ENCODE measurements around the gene DPP6.
"Not testable (repeated sequence)": the region's sequence is repeated elsewhere in the genome, so short reads cannot be mapped to it uniquely, and the experiment has no call there.

Gene DPP6

DNA sequence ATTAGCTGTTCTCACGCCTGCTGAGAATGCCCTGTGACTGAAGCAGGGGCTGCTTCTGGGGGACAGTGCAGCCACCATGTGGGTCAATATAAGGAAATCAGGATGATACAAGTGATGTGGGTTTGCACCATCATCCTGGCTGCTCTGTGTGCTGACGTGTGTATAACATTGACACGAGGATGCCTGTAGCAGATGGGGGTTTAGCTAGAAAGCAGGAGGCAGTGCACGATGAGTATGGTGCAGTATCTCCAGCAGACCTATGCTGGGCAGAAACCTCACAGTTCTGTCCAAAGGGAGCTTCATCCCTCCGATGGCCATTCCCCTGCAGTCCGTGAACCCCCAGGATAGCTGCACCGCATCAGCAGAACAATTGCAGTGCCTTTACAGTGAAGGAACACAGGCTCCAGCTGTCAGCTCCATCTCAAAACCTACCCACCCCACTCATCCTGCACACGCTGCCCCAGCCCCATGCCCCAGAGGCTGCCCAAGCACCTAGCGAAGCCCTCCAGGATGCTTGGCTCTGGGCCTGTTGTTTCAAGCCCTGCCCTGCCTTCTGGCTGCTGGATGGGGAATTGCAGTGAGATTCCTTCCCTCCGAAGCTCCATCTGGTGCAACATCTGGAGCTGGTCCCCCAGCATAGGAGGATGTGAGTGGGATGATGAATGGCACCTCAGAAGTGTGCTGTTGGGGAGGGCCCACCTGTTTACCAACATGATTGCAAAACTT lies 96.8 kb downstream of the DPP6 start:
- not testable (repeated sequence) for DNase-seq

DNA sequence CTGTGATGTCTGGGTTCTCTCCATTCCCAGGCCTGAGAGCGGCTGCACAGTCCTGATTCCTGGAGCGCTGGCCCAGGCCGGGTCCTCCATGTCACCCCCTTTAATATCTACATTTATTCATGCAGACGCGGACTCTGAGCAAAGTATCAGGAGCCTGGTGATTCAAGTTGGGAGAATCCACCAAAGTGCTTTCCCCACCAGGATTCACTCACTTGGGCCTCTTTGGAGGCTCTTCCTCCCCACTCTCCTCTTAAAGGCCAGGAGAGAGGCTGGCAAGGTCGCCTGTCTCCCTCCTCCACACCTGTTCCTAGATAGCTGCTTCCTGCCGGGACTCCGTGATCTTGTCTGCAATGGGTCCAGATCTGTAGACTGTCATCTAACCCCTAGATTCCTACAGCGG lies 98.5 kb downstream of the DPP6 start:
- not testable (repeated sequence) for DNase-seq

DNA sequence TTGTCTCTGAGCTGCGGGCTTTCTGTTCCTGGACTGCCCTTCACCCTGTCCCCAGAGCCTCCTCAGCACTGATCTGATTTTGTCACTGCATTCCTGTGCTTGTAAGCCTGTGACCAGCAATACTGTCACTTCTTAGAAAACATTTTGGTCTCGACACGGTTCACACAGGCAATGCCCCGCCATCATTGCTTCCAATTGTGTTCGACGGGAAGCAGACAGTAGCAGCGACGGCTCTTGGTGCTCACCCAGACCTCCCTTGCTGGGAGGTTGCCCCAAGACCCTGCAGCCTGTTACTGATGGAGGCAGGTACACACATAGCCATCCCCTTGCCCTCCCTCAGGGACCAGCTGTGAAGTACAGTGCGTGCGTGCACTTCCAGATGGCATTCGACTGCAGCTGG lies 99.1 kb downstream of the DPP6 start:
- not testable (repeated sequence) for DNase-seq

DNA sequence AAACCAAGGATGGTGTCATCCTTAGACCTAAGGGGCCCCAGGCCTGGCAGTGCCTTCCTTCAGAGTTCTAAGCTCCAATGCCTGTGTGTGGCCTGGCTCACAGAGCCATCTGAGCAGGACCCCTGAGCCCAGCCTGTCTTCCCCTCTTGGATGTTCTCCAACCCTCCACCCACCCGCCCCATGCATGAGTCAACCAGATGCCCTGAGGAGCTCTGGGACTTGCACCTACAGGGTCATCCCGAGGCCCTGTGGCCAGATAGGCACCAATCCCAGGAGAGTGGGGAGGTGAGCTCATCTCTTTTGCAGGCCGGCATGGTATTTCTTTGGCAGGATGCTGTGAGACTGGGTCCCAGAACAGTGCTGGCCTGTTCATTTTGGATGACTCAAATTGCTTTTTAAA lies 103.7 kb downstream of the DPP6 start:
- not testable (repeated sequence) for DNase-seq

DNA sequence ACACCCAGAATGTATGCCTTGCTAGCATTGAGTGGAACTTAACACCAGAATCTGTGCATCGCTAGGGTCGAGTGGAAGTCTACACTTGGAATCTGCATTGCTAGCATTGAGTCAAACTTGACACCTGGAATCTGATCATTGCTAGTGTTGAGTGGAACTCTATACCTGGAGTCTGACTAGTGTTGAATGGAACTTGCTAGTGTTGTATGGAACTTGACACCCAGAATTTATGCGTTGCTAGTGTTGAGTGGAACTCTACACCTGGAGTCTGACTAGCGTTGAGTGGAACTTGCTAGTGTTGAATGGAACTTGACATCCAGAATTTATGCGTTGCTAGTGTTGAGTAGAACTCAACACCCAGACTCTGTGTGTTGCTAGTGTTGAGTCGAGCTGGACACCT lies 110.7 kb downstream of the DPP6 start:
- DNase-seq: not testable (repeated sequence)

DNA sequence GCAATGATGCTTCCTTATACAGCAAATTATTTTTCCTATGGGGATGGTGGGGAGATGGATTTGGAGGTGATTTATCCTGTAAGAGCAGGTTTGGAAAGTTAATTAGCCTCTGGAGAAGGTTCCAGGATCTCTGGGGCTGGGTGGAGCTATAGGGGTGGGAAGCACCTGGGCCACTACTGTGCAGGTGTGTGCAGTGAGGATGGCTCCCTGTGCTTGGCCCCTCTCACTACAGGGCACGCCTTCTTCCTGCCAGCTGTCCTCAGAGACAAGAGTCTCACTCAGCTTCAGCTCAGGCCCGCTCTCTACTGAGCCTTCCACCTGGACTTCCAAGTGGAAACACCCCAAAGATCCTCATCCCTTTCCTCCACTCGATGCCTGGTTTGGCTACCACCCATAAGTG lies 111.4 kb downstream of the DPP6 start:
- DNase-seq: not testable (repeated sequence)

DNA sequence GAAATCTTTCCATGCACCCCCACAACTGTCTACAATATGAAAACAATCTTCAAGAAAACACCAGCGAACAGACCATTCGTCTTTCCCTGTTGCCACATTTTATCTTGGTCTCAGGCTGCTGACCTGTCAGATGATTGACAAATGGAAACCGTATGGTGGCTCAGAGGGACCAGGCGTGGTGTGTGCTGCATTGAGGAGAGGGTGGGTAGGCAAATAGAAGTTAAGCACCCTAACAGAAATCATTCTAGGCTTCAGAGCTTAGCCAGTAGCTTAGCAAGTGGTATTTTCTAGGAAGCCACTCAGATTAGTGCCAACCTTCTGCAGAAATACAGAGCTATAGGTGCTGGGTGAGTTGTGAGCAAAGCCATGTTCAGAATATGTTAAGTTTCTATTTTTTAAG lies 114.9 kb downstream of the DPP6 start:
- DNase-seq: no peak

DNA sequence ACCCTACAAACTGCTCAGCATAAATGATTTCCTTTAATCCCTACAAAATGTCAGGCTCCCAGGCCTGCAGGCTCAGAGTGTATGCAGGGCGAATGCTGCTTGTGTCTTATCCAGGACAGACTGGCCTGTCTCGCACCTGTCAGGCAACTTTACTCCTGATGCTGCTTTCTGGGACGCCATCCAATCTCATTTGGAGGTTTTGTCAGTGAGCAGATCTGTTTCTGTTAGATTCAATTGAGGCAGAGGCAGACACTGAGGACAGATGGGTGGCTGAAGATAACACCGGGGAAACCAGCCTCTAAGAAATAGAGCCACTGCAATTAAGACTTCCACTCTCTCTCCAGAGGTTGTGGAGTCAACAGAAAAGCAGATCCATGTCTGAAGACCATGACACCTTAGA lies 115.6 kb downstream of the DPP6 start:
- DNase-seq: no peak

DNA sequence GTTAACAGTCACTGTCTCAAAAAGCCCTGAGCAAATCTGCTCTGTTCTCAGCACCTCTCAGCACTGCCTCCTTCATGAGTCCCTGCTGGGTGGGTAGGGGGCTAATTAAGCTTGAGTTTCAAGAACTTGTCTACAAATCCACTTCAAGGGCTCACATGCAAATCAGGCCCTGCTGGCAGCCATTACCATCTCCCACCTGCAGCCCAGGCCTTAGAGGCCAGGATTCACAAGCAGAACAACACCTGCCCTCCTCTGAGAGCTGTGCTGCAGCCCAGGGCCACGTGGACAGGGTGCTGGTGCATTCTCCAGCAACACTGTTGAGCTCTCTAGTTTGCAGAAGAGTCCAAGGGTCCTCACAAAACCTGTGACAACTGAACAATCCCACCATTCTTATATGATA lies 119.2 kb downstream of the DPP6 start:
- no peak for DNase-seq

DNA sequence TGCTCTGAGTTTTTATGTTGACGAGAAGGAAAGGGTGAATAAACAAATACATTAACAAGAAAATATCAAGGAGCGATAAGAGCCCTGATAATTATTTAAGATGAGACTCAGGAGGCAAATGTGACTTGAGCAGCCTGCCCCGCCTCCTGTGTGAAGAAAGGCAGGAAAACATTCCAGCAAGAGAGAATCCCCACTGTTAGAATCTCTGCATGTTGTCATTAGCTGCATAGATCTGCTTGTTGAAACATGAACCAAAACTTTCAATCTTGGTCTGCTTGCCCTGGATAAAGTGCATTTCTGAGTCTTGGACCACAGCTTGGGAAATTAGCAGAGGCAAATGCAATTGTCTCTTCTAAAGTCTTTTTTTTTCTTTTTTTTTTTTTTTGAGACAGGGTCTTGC lies 120.0 kb downstream of the DPP6 start:
- DNase-seq: no peak

DNA sequence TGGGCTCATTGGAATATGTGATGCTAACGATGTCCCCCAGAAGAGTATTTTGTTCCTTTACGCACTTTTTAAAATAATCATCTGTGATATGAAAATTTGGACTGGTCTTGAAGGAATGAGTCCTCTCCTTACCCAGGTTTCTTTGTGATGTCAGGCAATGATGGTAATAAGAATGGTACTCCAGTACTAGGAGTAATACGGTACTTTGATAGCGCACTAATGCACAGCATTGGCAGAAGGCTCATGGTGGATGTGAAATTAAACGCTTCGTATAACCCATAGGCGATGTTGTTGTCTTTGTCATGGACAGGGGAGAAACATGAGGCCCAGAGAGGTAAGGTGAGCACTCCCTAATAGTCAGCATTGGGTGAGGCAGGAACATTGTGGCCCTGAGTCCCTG lies 125.4 kb downstream of the DPP6 start:
- no peak for DNase-seq

DNA sequence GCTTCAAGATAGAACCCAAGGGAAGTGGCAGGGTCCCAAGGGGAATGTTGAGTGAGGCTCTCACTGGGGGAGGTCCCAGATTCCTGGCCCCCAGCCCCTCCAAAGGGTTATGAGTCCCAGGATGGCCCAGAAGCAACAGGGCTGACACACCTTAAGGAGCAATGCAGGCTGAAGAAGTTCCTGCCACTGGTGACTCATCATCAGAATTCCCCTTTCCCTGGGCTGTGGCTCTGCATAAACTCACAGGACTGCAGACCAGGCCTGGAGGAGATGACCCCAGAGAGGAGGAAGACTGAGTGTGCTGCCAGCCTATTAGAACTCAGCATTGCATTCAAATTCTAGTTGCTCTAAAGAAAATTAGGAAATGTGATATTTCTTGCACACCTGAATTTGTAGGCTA lies 126.7 kb downstream of the DPP6 start:
- DNase-seq: no peak

DNA sequence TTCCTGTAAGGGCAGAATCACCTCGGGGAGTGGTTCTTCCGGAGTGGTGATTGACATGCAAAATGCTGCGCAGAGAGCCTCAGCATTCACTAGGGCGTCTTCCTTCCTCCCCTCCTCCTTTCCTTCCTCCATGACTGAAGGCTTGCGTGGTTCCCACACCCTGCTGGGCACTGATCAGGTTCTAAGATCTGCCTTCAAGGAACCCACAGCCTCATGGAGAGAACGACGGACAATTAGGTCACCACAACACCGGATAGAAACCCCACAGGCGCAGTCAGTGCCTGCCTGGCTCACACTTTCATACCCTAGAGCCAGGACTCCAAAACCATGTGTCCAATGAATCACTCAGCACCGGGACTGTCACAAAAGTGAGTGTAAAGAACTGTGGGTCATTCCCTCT lies 131.3 kb downstream of the DPP6 start:
- DNase-seq: no peak

DNA sequence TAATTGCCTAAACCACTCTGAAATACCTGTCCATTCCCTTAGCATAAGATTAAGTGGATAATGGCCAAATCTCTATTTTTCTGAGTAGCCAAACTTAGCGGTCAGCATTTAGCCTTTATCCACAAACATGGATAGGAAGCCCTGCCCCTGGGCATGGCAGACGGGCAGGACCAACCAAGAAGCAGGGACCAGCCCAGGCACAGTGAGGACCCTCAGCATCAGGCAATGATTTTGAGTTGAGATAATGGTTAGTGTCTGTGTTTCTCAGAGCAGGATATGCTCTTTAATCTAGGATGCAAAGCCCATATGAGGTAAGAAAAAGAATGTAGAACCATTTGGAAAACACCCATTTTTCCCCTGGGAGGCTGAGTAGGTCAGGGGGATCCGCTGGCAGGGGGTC lies 131.7 kb downstream of the DPP6 start:
- no peak for DNase-seq

DNA sequence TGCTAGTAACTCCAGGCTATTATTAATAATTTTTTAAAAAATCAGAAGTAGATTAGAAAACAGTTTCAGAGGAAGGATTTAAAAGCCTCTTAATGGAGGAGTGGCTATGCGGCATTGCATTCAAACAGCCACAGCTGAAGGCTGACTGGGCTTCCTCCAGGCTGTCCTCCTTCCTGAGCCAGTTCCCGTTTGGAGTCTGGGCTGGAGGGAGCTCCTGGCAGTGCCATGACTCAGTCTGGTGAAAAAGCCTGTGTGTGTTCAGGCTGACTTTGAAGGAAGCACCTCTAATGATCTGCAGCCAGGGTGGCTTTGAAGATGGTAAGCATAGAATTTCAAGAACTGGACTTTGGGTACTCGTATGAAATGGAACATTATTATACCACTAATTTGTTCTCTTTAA lies 134.6 kb downstream of the DPP6 start:
- DNase-seq: no peak

DNA sequence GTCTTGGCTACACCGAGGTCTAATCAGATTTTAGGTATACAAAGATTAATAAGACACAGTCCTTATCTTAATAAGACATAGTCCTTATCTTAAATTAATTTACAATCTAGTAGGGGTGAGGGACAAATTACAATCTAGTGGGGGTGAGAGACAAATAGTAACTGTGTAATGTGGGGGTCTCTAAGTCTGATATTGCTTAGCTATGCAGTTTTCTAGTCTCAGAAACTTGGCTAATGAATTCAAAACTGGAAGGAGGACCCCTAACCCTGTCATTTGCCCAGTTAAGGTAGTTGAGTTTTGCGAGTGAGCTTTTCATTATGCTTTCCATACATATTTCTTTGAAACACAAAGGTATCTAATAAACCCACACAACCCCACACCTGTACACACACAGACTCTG lies 136.1 kb downstream of the DPP6 start:
- no peak for DNase-seq

DNA sequence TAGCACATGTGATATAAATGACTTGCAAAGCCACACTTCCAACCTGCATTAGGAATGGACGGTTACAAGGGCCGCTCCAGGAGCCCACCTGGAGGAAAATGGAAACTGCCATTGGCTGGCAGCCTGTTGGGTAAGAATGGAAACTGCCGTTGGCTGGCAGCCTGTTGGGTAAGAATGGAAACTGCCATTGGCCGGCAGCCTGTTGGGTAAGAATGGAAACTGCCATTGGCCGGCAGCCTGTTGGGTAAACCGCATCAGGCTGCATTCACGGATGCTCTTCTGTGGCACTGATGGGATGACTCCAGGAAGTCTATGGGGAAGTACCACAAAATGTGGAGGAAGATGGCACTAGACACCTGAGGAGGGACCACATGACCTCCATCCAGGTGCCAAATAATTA lies 143.1 kb downstream of the DPP6 start:
- DNase-seq: no peak

DNA sequence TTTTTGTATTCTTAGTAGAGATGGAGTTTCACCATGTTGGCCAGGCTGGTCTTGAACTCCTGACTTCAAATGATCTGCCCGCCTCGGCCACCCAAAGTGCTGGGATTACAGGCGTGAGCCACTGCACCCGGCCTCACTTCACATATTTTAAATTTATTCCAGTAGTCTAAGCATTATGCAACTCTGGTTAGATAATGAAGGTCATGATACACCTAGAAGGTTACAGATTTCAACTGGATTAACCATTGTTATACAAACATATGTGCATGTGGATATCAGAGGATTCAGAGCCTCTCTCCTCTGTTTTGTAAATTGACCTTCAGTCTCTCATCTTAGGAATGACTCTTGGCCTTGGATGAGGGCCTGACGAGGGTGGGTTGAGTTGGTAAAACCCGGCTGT lies 146.3 kb downstream of the DPP6 start:
- DNase-seq: no peak

DNA sequence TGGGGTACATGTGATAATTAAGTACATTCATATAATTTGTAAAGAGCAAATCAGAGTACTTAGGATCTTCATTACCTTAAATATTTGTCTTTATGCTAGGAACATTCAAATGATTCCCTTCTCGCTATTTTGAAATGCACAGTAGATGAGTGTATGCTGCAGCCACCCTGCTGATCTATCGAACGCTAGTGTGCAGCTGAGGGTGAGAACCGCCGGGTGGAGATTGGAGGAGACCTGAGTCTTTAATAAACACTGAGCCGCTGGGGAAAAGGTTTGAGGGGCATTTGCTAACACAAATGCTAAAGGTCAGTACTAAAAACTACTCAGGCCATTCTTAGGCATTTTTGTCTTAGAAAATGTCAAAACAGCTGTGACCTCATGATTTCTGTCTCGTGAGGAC lies 148.0 kb downstream of the DPP6 start:
- no peak for DNase-seq

DNA sequence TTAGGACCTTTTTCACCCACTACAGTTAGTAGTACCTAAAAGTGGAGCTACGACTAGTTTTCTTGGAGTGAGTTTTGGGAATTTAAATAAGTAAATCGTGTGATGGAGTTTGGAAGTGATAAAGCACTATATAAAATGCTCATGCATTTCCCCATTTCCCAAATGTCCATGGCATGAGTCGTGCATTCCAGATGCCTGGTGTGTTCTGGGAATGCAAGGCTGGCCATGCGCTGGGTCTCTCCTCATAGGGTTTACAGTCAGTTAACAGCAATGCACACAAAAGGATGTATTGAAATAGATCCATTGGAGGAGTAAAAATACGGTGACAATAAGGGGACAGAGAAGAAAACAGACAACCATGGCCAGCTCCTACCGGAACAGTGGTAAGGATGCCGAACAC lies 149.8 kb downstream of the DPP6 start:
- no peak for DNase-seq

DNA sequence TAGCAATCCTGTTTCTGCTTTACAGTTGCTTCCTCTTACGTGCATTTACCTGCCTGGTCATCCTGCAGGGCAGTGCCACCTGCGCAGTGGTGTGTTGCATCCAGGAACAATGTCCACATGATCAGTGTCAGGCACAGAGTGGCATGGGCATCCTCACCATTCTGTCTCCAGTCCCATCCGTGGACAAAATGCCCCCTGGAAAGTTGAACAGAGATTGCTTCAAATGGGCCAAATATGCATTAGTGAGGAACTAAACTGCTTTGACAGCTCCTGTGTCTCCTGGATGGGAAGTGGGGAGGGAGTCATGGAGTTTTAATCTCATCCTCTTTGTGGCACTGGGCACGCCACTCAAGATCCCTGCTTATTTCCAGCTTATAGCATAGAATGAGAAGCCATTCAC lies 151.8 kb downstream of the DPP6 start:
- DNase-seq: no peak

DNA sequence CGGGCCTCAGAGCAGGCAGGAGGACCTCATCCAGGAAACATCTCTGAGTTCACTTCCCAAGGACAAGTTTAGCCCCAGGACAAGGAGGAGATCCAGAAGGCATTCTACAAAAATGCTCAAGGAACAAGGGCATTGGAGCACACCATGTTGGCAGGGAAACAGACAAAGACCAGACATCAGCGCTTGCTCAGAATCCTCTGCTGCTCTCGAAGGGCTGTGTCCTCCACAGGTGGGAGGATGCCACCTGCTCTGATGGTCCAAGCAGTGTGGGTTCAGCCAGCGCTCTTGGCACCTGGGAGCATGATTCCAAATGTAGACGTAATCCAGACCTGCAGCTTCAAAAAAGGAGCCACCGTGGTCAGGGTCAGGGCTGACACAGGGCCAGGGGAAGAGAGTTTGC lies 160.7 kb downstream of the DPP6 start:
- DNase-seq: no peak

DNA sequence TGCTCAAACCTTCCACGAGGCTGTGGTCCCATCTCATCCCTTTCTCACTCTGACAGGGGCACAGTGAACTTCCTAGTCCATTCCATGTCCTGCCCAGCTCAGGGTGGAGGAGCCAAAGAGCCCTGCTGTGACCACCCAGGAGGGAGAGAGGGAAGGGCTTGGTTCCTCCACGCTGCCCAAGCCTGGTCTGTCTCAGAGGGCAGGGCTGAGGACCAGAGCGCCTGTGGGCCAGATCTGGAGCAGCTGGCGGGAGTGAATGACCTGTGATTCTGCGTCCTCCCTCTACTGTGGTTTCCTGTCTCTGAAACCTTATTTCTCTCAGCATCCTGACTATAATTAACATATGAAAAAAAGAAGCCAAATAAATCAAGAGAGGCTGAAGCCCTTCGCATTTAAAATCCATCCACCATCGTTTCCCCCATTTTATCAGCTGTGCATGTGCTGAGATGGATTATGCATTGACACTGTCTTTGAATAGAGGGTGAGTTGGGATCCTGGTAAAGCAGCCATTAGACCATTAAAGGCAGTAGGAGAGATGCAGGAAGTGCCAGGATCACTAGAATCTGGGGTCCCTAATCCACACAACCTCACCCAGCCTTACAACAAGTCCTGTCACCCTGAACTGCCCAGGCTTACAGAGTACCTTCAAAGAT lies 165.6 kb downstream of the DPP6 start:
- DNase-seq: no peak

DNA sequence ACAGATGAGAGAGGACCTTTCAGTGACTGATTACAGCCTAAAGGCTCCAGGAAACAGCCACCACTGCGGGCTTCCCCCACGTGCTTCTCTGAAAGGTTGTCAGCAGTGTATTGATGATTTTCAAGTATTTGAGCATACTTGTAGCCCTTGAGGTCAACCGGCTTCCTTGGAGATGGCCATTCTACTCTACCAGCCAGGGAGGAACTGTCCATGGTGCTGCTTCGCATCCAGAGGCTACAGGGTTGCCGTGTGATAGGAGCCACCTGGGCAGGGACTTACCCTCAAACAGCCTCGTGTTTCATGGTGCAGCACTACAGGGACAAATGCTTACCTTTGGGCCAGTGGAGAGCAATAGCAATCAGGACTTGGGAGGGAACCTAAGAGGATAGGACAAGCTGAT lies 179.5 kb downstream of the DPP6 start:
- DNase-seq: no peak

DNA sequence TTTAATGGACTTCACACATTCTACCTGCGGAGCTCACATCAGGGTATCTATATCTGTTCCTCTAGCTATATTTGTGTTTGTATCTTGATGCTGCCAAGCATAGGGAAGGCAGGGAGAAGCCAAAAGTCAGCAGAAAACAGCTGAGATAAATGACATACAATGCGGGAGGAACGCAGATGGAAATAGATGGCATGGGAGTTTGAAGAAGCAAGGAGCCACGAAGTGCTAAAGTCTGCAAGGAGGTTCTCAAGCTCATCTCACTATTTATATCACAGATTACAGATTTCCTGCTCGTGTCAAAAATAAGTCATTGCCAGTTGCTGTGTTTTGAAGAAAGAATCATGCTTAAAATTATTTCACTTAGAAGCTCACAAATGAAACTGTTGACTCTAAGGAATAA lies 180.5 kb downstream of the DPP6 start:
- no peak for DNase-seq

All from fibroblast of skin of back (primary cell).